Right ventricle myocardium superior (tissue), 1 donor: Measurements from ENCODE around the gene EMSY. TPM values are rescaled to one million over a fixed set of nuclear protein-coding genes. Genes with fewer than 3 reads are reported as not detected.
"Not testable (repeated sequence)": the region's sequence is repeated elsewhere in the genome, so short reads cannot be mapped to it uniquely, and the experiment has no call there.

Experiments used
- ATAC-seq: fragments of 200-7000 bp; cut with Tn5 transposase; one replicate; pipeline ENCODE4 v1.9.1; 2020; ENCODE audit warnings: mild to moderate bottlenecking; ENCODE audit not compliant: poor library complexity
- DNase-seq: peaks from one replicate; pipeline ENCODE4 v3.0.0-alpha.2; 2020
- intact Hi-C: fragments of 100-400 bp; cut with DNase I; formaldehyde crosslinking; loops from one replicate; pipeline ENCODE4 v1.11.2; 2022
- total RNA-seq: library from RNA; stranded (reverse); fragmentation: NEBNext Ultra II Directional; extraction: Animal tissue kit (Norgen Biotek cat#: 25700); gene quantifications from one replicate; pipeline ENCODE4 v1.2.1, GENCODE V29; 2021
- donor health status: DM: no; HTN: yes; CAD: no; lungs with severe emphysema.

The EMSY gene
- total RNA-seq, 1 donor from 2014 or later: 18.3 TPM

GRCh38 chr11:76554767-76555166, 109.9 kb downstream of the EMSY start:
- ATAC-seq (no peak), DNase-seq (no peak)
- intact Hi-C loops: loop anchor here (5.0 kb wide), 1 partner anchor 128 kb away; no protein-coding TSS in a partner anchor

- intact Hi-C loops: no loop called here
- no peak for ATAC-seq
- no peak for DNase-seq
Measured at GRCh38 chr11:76557466-76557865, 112.6 kb downstream of the EMSY start.

GRCh38 chr11:76558473-76558872, 113.7 kb downstream of the EMSY start:
- intact Hi-C loops: no loop called here
- no peak for DNase-seq
- ATAC-seq: no peak

DNA sequence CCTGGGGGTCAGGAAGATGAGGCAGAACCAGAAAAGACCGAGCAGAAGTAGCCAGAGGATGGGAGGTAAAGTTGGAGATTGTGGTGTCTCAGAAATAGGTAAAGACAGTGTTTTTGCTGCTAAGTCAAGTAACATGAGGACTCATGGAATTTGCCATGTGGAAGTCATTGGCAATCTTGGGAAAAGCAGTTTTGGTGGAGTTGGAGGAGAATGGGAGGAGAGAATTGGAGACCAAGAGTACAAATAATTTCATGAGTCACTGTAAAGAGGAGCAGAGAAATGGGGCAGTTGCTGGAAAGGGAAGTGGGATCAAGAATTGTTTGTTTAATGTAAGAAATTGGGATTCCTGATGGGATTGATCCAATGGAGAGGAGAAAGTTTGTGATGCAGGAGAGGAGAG, 114.1 kb downstream of the EMSY start:
- intact Hi-C loops: no loop called here
- DNase-seq (no peak), ATAC-seq (no peak)

- DNase-seq: no peak
- ATAC-seq: no peak
- intact Hi-C loops: no loop called here
Measured at GRCh38 chr11:76559346-76559745, 114.5 kb downstream of the EMSY start.

GRCh38 chr11:76560219-76560618, 115.4 kb downstream of the EMSY start:
- intact Hi-C loops: no loop called here
- ATAC-seq: no peak

DNA sequence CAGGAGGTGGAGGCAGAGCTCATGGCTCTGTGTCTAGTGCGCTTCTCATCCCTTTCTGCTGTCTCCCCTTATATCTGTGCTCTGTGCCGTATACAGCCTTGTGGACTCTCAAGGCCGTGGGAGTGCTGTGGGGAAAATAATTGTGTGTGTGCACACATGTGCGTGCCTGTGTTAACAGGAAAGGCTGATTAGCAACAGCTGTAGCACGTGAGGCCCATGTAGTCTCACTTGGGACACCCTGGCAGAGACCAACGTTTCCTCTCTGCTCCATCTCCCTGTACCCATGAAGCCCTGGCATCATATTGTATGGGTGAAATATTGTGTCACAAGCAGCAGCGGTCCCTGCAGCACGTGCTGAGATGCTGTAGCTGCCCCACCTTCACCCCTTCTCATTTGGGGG, 116.4 kb downstream of the EMSY start:
- DNase-seq (no peak), ATAC-seq (no peak)
- intact Hi-C loops: no loop called here

More at GRCh38 chr11:76560219-76560618, 115.4 kb downstream of the EMSY start:
- DNase-seq: no peak

DNA sequence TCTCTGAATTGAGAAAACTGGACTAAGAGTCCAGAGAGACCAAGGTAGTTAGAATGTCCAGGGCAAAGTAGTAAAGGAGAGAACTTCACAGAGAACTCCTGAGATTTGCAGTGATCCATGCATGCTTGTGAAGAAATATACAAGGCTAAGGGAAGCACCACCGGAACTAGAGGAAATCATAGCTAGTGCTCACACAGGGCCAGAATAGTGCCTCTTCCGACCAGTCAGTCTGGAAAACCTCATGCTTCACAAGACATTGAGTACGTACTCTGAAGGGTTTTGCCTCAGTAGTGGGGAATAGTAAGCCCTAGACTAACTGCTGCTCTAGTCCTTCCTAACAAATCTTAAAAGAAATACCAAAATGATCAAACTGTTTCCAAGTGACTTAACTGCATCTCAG, 117.7 kb downstream of the EMSY start:
- no peak for DNase-seq
- intact Hi-C loops: no loop called here
- ATAC-seq: no peak

- intact Hi-C loops: no loop called here
- ATAC-seq: no peak
Measured at GRCh38 chr11:76564364-76564763, 119.5 kb downstream of the EMSY start.

GRCh38 chr11:76566811-76567210, 122.0 kb downstream of the EMSY start:
- intact Hi-C loops: no loop called here
- ATAC-seq: no peak
- no peak for DNase-seq

More at GRCh38 chr11:76564364-76564763, 119.5 kb downstream of the EMSY start:
- no peak for DNase-seq

GRCh38 chr11:76567261-76567660, 122.4 kb downstream of the EMSY start:
- DNase-seq: no peak
- intact Hi-C loops: no loop called here
- no peak for ATAC-seq

DNA sequence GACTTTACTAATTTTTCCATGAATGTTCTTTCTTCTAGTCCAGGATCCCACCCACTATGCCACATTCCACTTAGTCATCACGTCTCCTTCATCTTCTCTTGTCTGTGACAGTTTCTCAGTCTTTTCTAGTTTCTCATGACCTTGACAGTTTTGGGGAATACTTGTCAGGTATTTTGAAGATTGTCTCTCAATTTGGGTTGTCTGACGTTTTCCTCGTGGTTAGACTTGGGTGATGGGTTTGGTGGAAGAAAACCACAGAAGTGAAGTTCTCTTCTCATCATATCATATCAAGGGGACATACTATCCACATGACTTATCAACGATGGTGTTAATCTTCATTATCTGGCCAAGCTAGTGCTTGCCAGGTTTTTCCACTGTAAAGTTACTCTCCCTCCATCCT, 123.3 kb downstream of the EMSY start:
- ATAC-seq (no peak), DNase-seq (no peak)
- intact Hi-C loops: no loop called here

GRCh38 chr11:76568621-76569020, 123.8 kb downstream of the EMSY start:
- intact Hi-C loops: no loop called here

DNA sequence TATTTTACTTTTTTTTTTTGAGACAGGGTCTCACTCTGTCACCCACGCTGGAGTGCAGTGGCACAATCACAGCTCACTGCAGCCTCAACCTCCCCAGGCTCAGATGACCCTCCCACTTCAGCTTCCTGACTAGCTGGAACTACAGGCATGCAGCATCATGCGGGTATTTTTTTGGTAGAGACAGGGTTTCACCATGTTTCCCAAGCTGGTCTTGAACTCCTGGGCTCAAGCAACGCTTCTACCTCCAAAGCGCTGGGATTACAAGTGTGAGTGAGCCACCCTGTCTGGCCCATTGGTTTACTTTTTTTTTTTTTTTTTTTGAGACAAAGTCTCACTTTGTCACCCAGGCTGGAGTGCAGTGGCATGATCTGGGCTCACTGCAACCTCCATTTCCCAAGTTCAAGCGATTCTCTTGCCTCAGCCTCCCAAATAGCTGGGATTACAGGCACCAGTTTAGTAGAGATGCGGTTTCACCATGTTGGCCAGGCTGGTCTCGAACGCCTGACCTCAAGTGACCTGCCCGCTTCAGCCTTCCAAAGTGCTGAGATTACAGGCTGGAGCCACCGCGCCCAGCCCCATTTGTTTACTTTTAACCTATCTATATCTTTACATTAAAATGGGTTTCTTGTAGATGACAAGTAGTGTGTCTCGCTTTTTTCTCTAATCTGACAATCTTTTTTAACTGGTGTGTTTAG, 127.5 kb downstream of the EMSY start:
- ATAC-seq, DNase-seq, intact Hi-C loops: not testable (repeated sequence)

More at GRCh38 chr11:76568621-76569020, 123.8 kb downstream of the EMSY start:
- ATAC-seq: no peak
- no peak for DNase-seq

DNA sequence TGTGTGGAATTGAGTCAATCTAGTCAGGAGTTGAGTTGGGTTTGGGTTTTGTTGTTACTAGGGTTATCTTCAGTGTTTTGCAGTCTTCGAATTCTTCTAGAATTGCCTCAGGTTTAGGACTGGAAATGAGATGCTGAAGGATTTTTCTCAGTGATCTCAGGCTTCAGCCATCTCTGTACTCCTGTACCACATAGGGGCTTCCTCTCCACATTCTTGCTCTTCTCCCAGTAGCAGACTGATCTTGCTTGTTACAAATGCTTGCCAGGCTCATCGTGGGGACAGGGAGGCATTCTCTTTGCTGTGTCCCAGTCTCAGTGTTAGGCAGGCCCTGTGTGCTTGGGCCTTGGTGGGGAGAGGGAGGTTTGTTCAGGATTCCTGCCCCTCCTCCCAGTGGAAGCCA, 129.6 kb downstream of the EMSY start:
- DNase-seq: no peak
- intact Hi-C loops: no loop called here
- no peak for ATAC-seq

- no peak for ATAC-seq
- intact Hi-C loops: no loop called here
- DNase-seq: no peak
Measured at GRCh38 chr11:76574879-76575278, 130.1 kb downstream of the EMSY start.

- ATAC-seq: peak; percentile 89
- intact Hi-C loops: no loop called here
- DNase-seq: peak; percentile 86
Measured at GRCh38 chr11:76577226-76577920, 132.6 kb downstream of the EMSY start.

GRCh38 chr11:76577921-76578653, 133.3 kb downstream of the EMSY start:
- ATAC-seq: no peak
- no peak for DNase-seq
- intact Hi-C loops: no loop called here

- intact Hi-C loops: no loop called here
- DNase-seq (peak; percentile 71), ATAC-seq (peak; percentile 62)
Measured at GRCh38 chr11:76578654-76579055, 133.8 kb downstream of the EMSY start.
